HEK293T (cell line): ENCODE results near the gene E2F6.

Experiments
- ARNT ChIP-seq: fragments of 450-650 bp; IDR thresholded peaks from 2 replicates; pipeline ENCODE4 v1.6.1; 2017; ENCODE audit warnings: mild to moderate bottlenecking
- BHLHE40 ChIP-seq: fragments of 450-650 bp; IDR thresholded peaks from 2 replicates; pipeline ENCODE4 v1.6.1; 2016; ENCODE audit warnings: mild to moderate bottlenecking, moderate library complexity, borderline replicate concordance
- CTBP1 ChIP-seq: fragments of 450-650 bp; IDR thresholded peaks from 2 replicates; pipeline ENCODE4 v1.6.1; 2016; ENCODE audit warnings: borderline replicate concordance
- ELF4 ChIP-seq: fragments of 450-650 bp; IDR thresholded peaks from 2 replicates; pipeline ENCODE4 v1.6.1; 2017; ENCODE audit warnings: antibody characterized with exemption
- FOXA1 ChIP-seq: fragments of 450-650 bp; IDR thresholded peaks from 2 replicates; pipeline ENCODE4 v1.6.1; 2016; ENCODE audit warnings: mild to moderate bottlenecking
- FOXK2 ChIP-seq: fragments of 450-650 bp; IDR thresholded peaks from 2 replicates; pipeline ENCODE4 v1.6.1; 2016; ENCODE audit warnings: mild to moderate bottlenecking
- FOXM1 ChIP-seq: fragments of 450-650 bp; IDR thresholded peaks from 2 replicates; pipeline ENCODE4 v1.6.1; 2017; ENCODE audit warnings: mild to moderate bottlenecking, borderline replicate concordance
- HDGF ChIP-seq: fragments of 450-650 bp; IDR thresholded peaks from 2 replicates; pipeline ENCODE4 v1.6.1; 2017; ENCODE audit warnings: antibody characterized with exemption, borderline replicate concordance
- LEF1 ChIP-seq: fragments of 450-650 bp; IDR thresholded peaks from 2 replicates; pipeline ENCODE4 v1.6.1; 2017; ENCODE audit warnings: mild to moderate bottlenecking, borderline replicate concordance
- NFRKB ChIP-seq: fragments of 450-650 bp; IDR thresholded peaks from 2 replicates; pipeline ENCODE4 v1.6.1; 2016; ENCODE audit warnings: mild to moderate bottlenecking, moderate library complexity
- TARDBP ChIP-seq: fragments of 450-650 bp; IDR thresholded peaks from 2 replicates; pipeline ENCODE4 v1.6.1; 2016

DNA sequence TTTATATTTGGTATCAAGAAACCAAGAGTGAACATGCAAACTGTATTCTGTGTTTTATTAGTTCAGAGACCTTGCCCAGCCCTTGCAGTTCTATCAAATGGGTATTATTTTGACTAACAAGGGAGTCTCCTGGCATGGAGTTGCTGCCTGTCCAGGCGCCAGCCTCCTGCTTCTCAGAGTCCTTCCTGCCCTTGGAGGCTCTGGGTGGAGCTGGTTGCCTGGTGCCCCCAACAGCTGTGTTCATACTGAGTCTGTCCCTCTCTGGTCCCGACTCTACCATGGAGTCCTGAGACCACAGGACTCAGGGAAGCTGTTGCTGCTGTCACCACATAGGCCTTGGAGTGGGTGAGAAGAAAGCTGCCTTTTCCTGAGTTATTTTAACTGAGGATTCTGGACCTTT is 41.6 kb upstream of the E2F6 start:
- TF ChIP-seq HDGF (no peak), ELF4 (no peak), BHLHE40 (no peak), NFRKB (no peak), TARDBP (no peak), FOXM1 (no peak), FOXA1 (no peak), ARNT (no peak), CTBP1 (no peak), LEF1 (no peak), FOXK2 (no peak)
